DND-41 (cell line): ENCODE results near the gene FH.

Experiments
- ATAC-seq: fragments of 200-7000 bp; cut with Tn5 transposase; 3 replicates; pipeline ENCODE4 v1.9.1; 2021; ENCODE audit warnings: low read depth; ENCODE audit not compliant: insufficient read depth
- DNase-seq: peaks from one replicate; pipeline ENCODE4 v3.0.0-alpha.2; 2020
- H2AFZ ChIP-seq: 2 replicates; pipeline ENCODE4 v1.6.0; 2012; ENCODE audit warnings: low read depth, low read length
- H3K27ac ChIP-seq: 2 replicates; pipeline ENCODE4 v1.5.1; 2012; ENCODE audit warnings: low read length, inconsistent platforms
- H3K27me3 ChIP-seq: fragments of 200-600 bp; sonication (generic); 2 replicates; pipeline ENCODE4 v1.6.0; 2012; ENCODE audit warnings: low read length, mild to moderate bottlenecking, inconsistent platforms; ENCODE audit not compliant: insufficient read depth, poor library complexity
- H3K36me3 ChIP-seq: 2 replicates; pipeline ENCODE4 v1.5.1; 2012; ENCODE audit warnings: low read length, inconsistent platforms; ENCODE audit not compliant: insufficient read depth
- H3K4me1 ChIP-seq: 2 replicates; pipeline ENCODE4 v1.5.1; 2012; ENCODE audit warnings: mild to moderate bottlenecking, low read length; ENCODE audit not compliant: insufficient read depth
- H3K4me2 ChIP-seq: 2 replicates; pipeline ENCODE4 v1.6.0; 2012; ENCODE audit warnings: mild to moderate bottlenecking, moderate library complexity, low read length, inconsistent platforms; ENCODE audit not compliant: insufficient read depth
- H3K4me3 ChIP-seq, 2 experiments: fragments of 200-600 bp in 1 of 2; shearing (Covaris generic) in 1 of 2; 2 replicates each; pipeline ENCODE4 v1.5.1; 2012 to 2016; ENCODE audit warnings: inconsistent platforms in 2 of 2, low read length in 2 of 2, mild to moderate bottlenecking in 2 of 2, low read depth in 1 of 2, moderate library complexity in 1 of 2
- H3K79me2 ChIP-seq: 2 replicates; pipeline ENCODE4 v1.6.0; 2012; ENCODE audit warnings: low read length, inconsistent platforms; ENCODE audit not compliant: insufficient read depth
- H3K9ac ChIP-seq: 2 replicates; pipeline ENCODE4 v1.6.0; 2012; ENCODE audit warnings: low read depth, mild to moderate bottlenecking, inconsistent platforms, low read length, moderate library complexity
- H3K9me3 ChIP-seq: 2 replicates; pipeline ENCODE4 v1.5.1; 2012; ENCODE audit warnings: low read length, moderate library complexity, mild to moderate bottlenecking, inconsistent platforms; ENCODE audit not compliant: insufficient read depth, severe bottlenecking
- H4K20me1 ChIP-seq: 2 replicates; pipeline ENCODE4 v1.6.0; 2012; ENCODE audit warnings: low read length; ENCODE audit not compliant: insufficient read depth
- EZH2 ChIP-seq: IDR thresholded peaks from 3 replicates; pipeline ENCODE4 v1.6.1; 2012; ENCODE audit warnings: borderline replicate concordance, low read depth, mild to moderate bottlenecking, moderate library complexity, low read length, inconsistent platforms; ENCODE audit not compliant: severe bottlenecking
- TF ChIP-seq, protein P1 (sequence below): IDR thresholded peaks from 2 replicates; pipeline ENCODE4 v1.5.1; 2012; ENCODE audit warnings: borderline replicate concordance, low read length, moderate library complexity, mild to moderate bottlenecking; ENCODE audit not compliant: poor library complexity, severe bottlenecking; ENCODE audit errors: extremely low read depth

The FH gene

GRCh38 chr1:241557551-241558193 lies 38.1 kb upstream of the FH start:
- no peaks in the 10 kb centered on the region for H3K9me3 ChIP-seq
- H2AFZ ChIP-seq: no peak overlapping the region
- H3K9ac ChIP-seq: no peak overlapping the region
- H3K4me1 ChIP-seq: no peaks in the 10 kb centered on the region
- no peak for TF ChIP-seq EZH2
- TF ChIP-seq, protein P1, sequence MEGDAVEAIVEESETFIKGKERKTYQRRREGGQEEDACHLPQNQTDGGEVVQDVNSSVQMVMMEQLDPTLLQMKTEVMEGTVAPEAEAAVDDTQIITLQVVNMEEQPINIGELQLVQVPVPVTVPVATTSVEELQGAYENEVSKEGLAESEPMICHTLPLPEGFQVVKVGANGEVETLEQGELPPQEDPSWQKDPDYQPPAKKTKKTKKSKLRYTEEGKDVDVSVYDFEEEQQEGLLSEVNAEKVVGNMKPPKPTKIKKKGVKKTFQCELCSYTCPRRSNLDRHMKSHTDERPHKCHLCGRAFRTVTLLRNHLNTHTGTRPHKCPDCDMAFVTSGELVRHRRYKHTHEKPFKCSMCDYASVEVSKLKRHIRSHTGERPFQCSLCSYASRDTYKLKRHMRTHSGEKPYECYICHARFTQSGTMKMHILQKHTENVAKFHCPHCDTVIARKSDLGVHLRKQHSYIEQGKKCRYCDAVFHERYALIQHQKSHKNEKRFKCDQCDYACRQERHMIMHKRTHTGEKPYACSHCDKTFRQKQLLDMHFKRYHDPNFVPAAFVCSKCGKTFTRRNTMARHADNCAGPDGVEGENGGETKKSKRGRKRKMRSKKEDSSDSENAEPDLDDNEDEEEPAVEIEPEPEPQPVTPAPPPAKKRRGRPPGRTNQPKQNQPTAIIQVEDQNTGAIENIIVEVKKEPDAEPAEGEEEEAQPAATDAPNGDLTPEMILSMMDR: no peak
- H3K79me2 ChIP-seq: no peaks in the 10 kb centered on the region
- ATAC-seq: no peak
- H3K27ac ChIP-seq: no peak overlapping the region
- peaks cover 8% of the 10 kb centered on the region for H3K27me3 ChIP-seq
- H3K36me3 ChIP-seq: no peaks in the 10 kb centered on the region
- no peak for DNase-seq
- no peak overlapping the region for H3K4me2 ChIP-seq
- no peak overlapping the region for H3K4me3 ChIP-seq
- no peaks in the 10 kb centered on the region for H4K20me1 ChIP-seq

DNA sequence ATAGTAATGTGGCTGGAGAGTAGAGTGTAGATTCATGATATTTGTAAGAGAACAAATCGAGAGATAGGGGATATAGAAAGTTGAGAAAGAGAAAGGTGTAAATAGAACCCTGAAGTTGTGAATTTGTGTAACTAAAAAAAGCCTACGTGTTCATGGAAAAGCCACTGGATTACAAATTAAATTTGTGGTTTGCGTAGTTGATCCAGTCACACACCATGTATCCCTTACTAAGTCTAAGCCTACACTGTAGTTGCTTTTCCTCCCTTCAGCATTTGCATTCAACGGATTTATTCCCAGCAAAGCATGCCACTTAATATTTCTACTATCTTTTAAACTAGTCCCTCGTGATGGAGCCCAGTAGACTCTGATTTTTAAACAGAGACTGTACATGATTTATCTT lies 37.5 kb upstream of the FH start:
- H3K9me3 ChIP-seq: no peaks in the 10 kb centered on the region
- H2AFZ ChIP-seq: no peak overlapping the region
- H3K79me2 ChIP-seq: no peaks in the 10 kb centered on the region
- ATAC-seq (no peak), DNase-seq (no peak)
- H3K27me3 ChIP-seq: peaks cover 8% of the 10 kb centered on the region
- TF ChIP-seq, protein P1: no peak
- no peak for TF ChIP-seq EZH2
- H3K36me3 ChIP-seq: no peaks in the 10 kb centered on the region
- H3K27ac ChIP-seq: no peak overlapping the region
- H3K9ac ChIP-seq: no peak overlapping the region
- no peaks in the 10 kb centered on the region for H3K4me1 ChIP-seq
- H3K4me2 ChIP-seq: no peak overlapping the region
- no peaks in the 10 kb centered on the region for H4K20me1 ChIP-seq
- H3K4me3 ChIP-seq: no peak overlapping the region

GRCh38 chr1:241555526-241555925 lies 36.0 kb upstream of the FH start:
- H3K36me3 ChIP-seq: no peaks in the 10 kb centered on the region
- DNase-seq (no peak), ATAC-seq (no peak)
- H3K4me1 ChIP-seq: no peaks in the 10 kb centered on the region
- H3K9me3 ChIP-seq: no peaks in the 10 kb centered on the region
- TF ChIP-seq EZH2: no peak
- TF ChIP-seq, protein P1: no peak
- no peak overlapping the region for H3K9ac ChIP-seq
- no peak overlapping the region for H2AFZ ChIP-seq
- H3K4me2 ChIP-seq: no peak overlapping the region
- no peak overlapping the region for H3K4me3 ChIP-seq
- no peak overlapping the region for H3K27ac ChIP-seq
- peaks cover 2% of the 10 kb centered on the region for H3K27me3 ChIP-seq
- no peaks in the 10 kb centered on the region for H4K20me1 ChIP-seq
- no peaks in the 10 kb centered on the region for H3K79me2 ChIP-seq
